Mesenchymal stem cell (in vitro differentiated cells and primary cell): Measurements from ENCODE around the gene CALCR.

ENCODE experiments used
- DNase-seq: peaks from one replicate; pipeline ENCODE4 v3.0.0-alpha.2; 2013
- H2AFZ ChIP-seq: one replicate; pipeline ENCODE4 v1.6.1; 2013; ENCODE audit warnings: low read depth, mild to moderate bottlenecking, control low read depth, inconsistent platforms, low read length, moderate library complexity
- H2AK5ac ChIP-seq: 2 replicates; pipeline ENCODE4 v1.6.1; 2013; ENCODE audit warnings: low read length, moderate library complexity, mild to moderate bottlenecking, inconsistent platforms; ENCODE audit not compliant: severe bottlenecking
- H2BK120ac ChIP-seq: one replicate; pipeline ENCODE4 v1.6.1; 2013; ENCODE audit warnings: low read depth, mild to moderate bottlenecking, inconsistent platforms, low read length, moderate library complexity
- H2BK12ac ChIP-seq, 2 experiments: one replicate each; pipeline ENCODE4 v1.6.1; 2013; ENCODE audit warnings: inconsistent platforms in 2 of 2, low read length in 2 of 2, mild to moderate bottlenecking in 2 of 2, moderate library complexity in 2 of 2, control low read depth in 1 of 2
- H2BK15ac ChIP-seq: one replicate; pipeline ENCODE4 v1.6.1; 2013; ENCODE audit warnings: mild to moderate bottlenecking, low read depth, inconsistent platforms; ENCODE audit not compliant: poor library complexity, severe bottlenecking
- H2BK5ac ChIP-seq: 2 replicates; pipeline ENCODE4 v1.6.1; 2013; ENCODE audit warnings: low read depth, mild to moderate bottlenecking, low read length, control low read depth, inconsistent platforms; ENCODE audit not compliant: poor library complexity, severe bottlenecking
- H3K14ac ChIP-seq, 2 experiments: one replicate each; pipeline ENCODE4 v1.6.1; 2013; ENCODE audit warnings: inconsistent platforms in 2 of 2, low read length in 2 of 2, control low read depth in 1 of 2, mild to moderate bottlenecking in 1 of 2, moderate library complexity in 1 of 2
- H3K18ac ChIP-seq, 2 experiments: one replicate each; pipeline ENCODE4 v1.6.1; 2013; ENCODE audit warnings: inconsistent platforms in 2 of 2, low read length in 2 of 2, control low read depth in 1 of 2, low read depth in 1 of 2, mild to moderate bottlenecking in 1 of 2
- H3K23ac ChIP-seq, 2 experiments: one replicate each; pipeline ENCODE4 v1.6.1; 2013; ENCODE audit warnings: inconsistent platforms in 2 of 2, low read length in 2 of 2, mild to moderate bottlenecking in 2 of 2, moderate library complexity in 2 of 2, control low read depth in 1 of 2
- H3K27ac ChIP-seq: 2 replicates; pipeline ENCODE4 v1.5.1; 2013; ENCODE audit warnings: mild to moderate bottlenecking, moderate library complexity, low read length, control low read depth, inconsistent platforms; ENCODE audit not compliant: poor library complexity, severe bottlenecking
- H3K27me3 ChIP-seq, 2 experiments: 2 replicates each; pipeline versions ENCODE4 v1.6.1 to v1.7.0; 2013; ENCODE audit warnings: low read length in 2 of 2, mild to moderate bottlenecking in 2 of 2, moderate library complexity in 2 of 2, control low read depth in 1 of 2, inconsistent platforms in 1 of 2; ENCODE audit not compliant: control insufficient read depth in 1 of 2, insufficient read depth in 1 of 2
- H3K36me3 ChIP-seq, 2 experiments: 2 replicates each; pipeline versions ENCODE4 v1.6.1 to v1.7.0; 2013; ENCODE audit warnings: low read length in 2 of 2, control low read depth in 1 of 2, inconsistent platforms in 1 of 2, low read depth in 1 of 2, mild to moderate bottlenecking in 1 of 2; ENCODE audit not compliant: insufficient read depth in 2 of 2, control insufficient read depth in 1 of 2
- H3K4ac ChIP-seq, 2 experiments: one replicate each; pipeline ENCODE4 v1.6.1; 2013; ENCODE audit warnings: inconsistent platforms in 2 of 2, low read length in 2 of 2, mild to moderate bottlenecking in 2 of 2, moderate library complexity in 2 of 2, control low read depth in 1 of 2, low read depth in 1 of 2
- H3K4me1 ChIP-seq: 2 replicates; pipeline ENCODE4 v1.6.1; 2013; ENCODE audit warnings: low read depth, low read length, control low read depth; ENCODE audit not compliant: control insufficient read depth, insufficient read depth
- H3K4me2 ChIP-seq: 2 replicates; pipeline ENCODE4 v1.6.1; 2013; ENCODE audit warnings: low read length, mild to moderate bottlenecking, inconsistent platforms; ENCODE audit not compliant: poor library complexity, severe bottlenecking
- H3K4me3 ChIP-seq, 2 experiments: 2 replicates each; pipeline versions ENCODE4 v1.5.1 to v1.7.0; 2013; ENCODE audit warnings: low read length in 2 of 2, mild to moderate bottlenecking in 2 of 2, control low read depth in 1 of 2, low read depth in 1 of 2; ENCODE audit not compliant: insufficient read depth in 1 of 2
- H3K79me1 ChIP-seq: replicated peaks from 2 replicates; pipeline ENCODE4 v1.6.1; 2013; ENCODE audit warnings: mild to moderate bottlenecking, control low read depth, low read length, inconsistent platforms; ENCODE audit not compliant: poor library complexity, severe bottlenecking
- H3K9ac ChIP-seq: 2 replicates; pipeline ENCODE4 v1.7.0; 2013; ENCODE audit warnings: mild to moderate bottlenecking, low read length, moderate library complexity
- H3K9me3 ChIP-seq: 2 replicates; pipeline ENCODE4 v1.7.0; 2013; ENCODE audit warnings: mild to moderate bottlenecking, low read length; ENCODE audit not compliant: control insufficient read depth
- H4K8ac ChIP-seq: one replicate; pipeline ENCODE4 v1.6.1; 2013; ENCODE audit warnings: inconsistent platforms, mild to moderate bottlenecking, low read length, moderate library complexity
- H4K91ac ChIP-seq: one replicate; pipeline ENCODE4 v1.6.1; 2013; ENCODE audit warnings: mild to moderate bottlenecking, low read length, inconsistent platforms
- WGBS: methylation state at CpG from one replicate; pipeline ENCODE4 v1.1.7; 2013; ENCODE audit warnings: mixed read lengths; 5-methylcytosine and 5-hydroxymethylcytosine counted together

CALCR gene

DNA sequence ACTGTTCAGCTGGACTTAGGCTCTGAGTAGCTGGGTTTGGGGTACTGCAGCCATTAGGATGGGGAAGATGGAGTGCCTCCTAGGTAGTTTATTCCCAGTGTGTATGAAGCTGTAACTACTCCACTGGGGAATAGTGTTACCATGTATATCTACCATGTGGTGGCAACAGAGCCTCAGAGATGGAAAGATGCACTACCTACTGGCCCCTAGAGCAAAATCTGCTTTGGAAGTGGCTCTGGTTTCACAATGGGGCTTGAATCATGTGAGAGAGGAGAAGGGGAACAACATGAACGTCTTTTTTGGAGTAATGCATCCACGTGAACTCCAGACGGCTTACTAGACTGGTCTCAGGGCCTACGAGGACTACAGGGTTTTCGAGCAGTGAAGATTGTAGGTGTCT is 167.3 kb downstream of the CALCR start:
- H3K36me3 ChIP-seq = no peaks in the 10 kb centered on the region
- no peak overlapping the region for H4K8ac ChIP-seq
- no peak overlapping the region for H2AFZ ChIP-seq
- no peak overlapping the region for H2BK12ac ChIP-seq
- H3K79me1 ChIP-seq = no peaks in the 10 kb centered on the region
- no peak overlapping the region for H3K18ac ChIP-seq
- peaks cover 10 to 17% of the 10 kb centered on the region in 2 experiments for H3K27me3 ChIP-seq
- H2BK120ac ChIP-seq = no peak overlapping the region
- H3K4me1 ChIP-seq = no peaks in the 10 kb centered on the region
- H4K91ac ChIP-seq = no peak overlapping the region
- H3K4ac ChIP-seq = no peak overlapping the region
- 67% methylated on average over 5 of the region's 5 CpGs for WGBS
- no peak overlapping the region for H2BK5ac ChIP-seq
- no peak overlapping the region for H3K27ac ChIP-seq
- no peak overlapping the region for H2AK5ac ChIP-seq
- no peak overlapping the region for H3K4me3 ChIP-seq
- H2BK15ac ChIP-seq = no peak overlapping the region
- peaks cover 14% of the 10 kb centered on the region for H3K9me3 ChIP-seq
- no peak overlapping the region for H3K4me2 ChIP-seq
- H3K9ac ChIP-seq = no peak overlapping the region
- H3K23ac ChIP-seq = no peak overlapping the region
- no peak overlapping the region for H3K14ac ChIP-seq
- DNase-seq = no peak

DNA sequence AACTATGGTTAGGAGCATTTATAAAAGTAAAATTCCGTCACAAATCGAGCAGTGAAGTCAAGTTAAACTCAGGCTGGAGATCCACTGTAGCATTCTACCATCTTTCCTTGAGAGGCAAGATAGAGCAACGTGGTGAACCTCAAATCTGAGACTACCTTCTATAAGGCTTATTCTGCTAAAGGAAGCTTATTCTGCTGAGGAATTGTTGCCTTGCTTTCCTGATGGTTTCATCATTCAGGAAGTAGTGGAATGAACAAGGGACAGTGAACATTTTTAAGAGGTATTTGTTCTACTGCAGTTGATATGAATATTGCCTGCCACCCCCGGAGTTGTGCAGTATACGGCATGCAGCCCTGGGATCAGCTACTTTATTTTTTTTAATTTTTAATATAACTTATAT is 171.6 kb downstream of the CALCR start:
- Histone ChIP-seq H3K4me1 (no peaks in the 10 kb centered on the region), H2BK15ac (no peak overlapping the region), H3K79me1 (no peaks in the 10 kb centered on the region), H3K27me3 (peaks cover 4 to 16% of the 10 kb centered on the region in 2 experiments), H3K36me3 (no peaks in the 10 kb centered on the region), H3K23ac (no peak overlapping the region), H2BK12ac (no peak overlapping the region), H4K8ac (no peak overlapping the region), H3K14ac (no peak overlapping the region), H3K18ac (no peak overlapping the region), H3K4ac (no peak overlapping the region), H2AK5ac (no peak overlapping the region), H2BK5ac (no peak overlapping the region), H3K27ac (no peak overlapping the region), H4K91ac (no peak overlapping the region), H3K4me2 (no peak overlapping the region), H2AFZ (no peak overlapping the region), H3K4me3 (no peak overlapping the region), H2BK120ac (no peak overlapping the region), H3K9ac (no peak overlapping the region), H3K9me3 (peaks cover 14% of the 10 kb centered on the region)
- no peak for DNase-seq
- WGBS = 87% methylated on average over 4 of the region's 5 CpGs

DNA sequence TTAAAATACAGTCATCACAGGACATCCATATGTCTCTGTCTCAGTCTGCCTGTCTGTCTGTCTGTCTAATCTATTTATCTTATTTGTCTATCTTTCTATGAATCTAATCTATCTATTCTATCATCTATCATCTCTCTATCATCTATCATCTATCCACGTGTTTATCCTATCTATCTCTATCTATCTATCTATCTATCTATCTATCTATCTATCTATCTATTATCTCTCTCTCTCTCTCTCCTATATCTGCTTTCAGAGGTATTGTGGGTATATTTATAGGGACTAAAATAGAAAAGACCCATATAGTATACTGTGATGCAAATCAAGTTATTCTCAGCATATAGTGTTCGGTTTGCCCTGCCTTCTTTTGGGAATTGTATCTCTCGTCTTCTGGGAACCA is 174.9 kb downstream of the CALCR start:
- no peak overlapping the region for H3K14ac ChIP-seq
- H3K23ac ChIP-seq = no peak overlapping the region
- no peaks in the 10 kb centered on the region for H3K4me1 ChIP-seq
- no peaks in the 10 kb centered on the region for H3K79me1 ChIP-seq
- no peak overlapping the region for H3K4ac ChIP-seq
- WGBS = 76% methylated on average over 3 of the region's 3 CpGs
- H3K36me3 ChIP-seq = no peaks in the 10 kb centered on the region
- no peak overlapping the region for H2AFZ ChIP-seq
- no peak overlapping the region for H2BK15ac ChIP-seq
- H3K4me2 ChIP-seq = no peak overlapping the region
- H4K8ac ChIP-seq = no peak overlapping the region
- peaks cover 4 to 16% of the 10 kb centered on the region in 2 experiments for H3K27me3 ChIP-seq
- no peak overlapping the region for H2BK120ac ChIP-seq
- H3K4me3 ChIP-seq = no peak overlapping the region
- H3K18ac ChIP-seq = no peak overlapping the region
- no peak for DNase-seq
- no peak overlapping the region for H4K91ac ChIP-seq
- no peak overlapping the region for H2AK5ac ChIP-seq
- H2BK12ac ChIP-seq = no peak overlapping the region
- no peaks in the 10 kb centered on the region for H3K9me3 ChIP-seq
- no peak overlapping the region for H3K9ac ChIP-seq
- no peak overlapping the region for H3K27ac ChIP-seq
- no peak overlapping the region for H2BK5ac ChIP-seq

DNA sequence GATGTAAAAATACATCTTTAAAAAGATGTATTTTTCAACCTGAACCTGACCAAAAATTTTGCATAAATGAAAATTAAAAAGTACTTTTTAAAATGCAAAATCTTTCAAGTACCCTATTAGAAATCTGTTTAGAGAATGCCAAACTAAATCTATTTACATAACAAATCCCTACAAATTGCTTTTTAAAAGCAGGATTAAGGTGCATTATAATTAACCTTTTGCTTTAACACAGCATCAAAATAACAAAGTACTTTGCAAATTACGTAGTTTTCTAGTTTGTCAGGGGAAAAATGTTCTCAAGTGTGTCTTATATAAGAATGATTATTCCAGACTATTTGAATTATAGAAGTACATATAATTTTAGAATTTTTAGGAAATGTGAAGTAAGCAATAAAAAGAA is 181.5 kb downstream of the CALCR start:
- Histone ChIP-seq H3K4me1 (no peaks in the 10 kb centered on the region), H3K4me2 (no peak overlapping the region), H2AK5ac (no peak overlapping the region), H3K18ac (no peak overlapping the region), H3K4me3 (no peak overlapping the region), H3K9me3 (no peaks in the 10 kb centered on the region), H3K36me3 (no peaks in the 10 kb centered on the region), H2BK12ac (no peak overlapping the region), H2AFZ (no peak overlapping the region), H3K27me3 (no peaks in the 10 kb centered on the region), H3K9ac (no peak overlapping the region), H3K79me1 (no peaks in the 10 kb centered on the region), H2BK120ac (no peak overlapping the region), H2BK5ac (no peak overlapping the region), H2BK15ac (no peak overlapping the region), H3K14ac (no peak overlapping the region), H3K4ac (no peak overlapping the region), H4K91ac (no peak overlapping the region), H4K8ac (no peak overlapping the region), H3K27ac (no peak overlapping the region), H3K23ac (no peak overlapping the region)
- no CpG with 5 or more reads among the region's 1 CpG for WGBS
- DNase-seq = no peak
